ENCODE results near the gene SELENON. TPM values are rescaled to one million over a fixed set of nuclear protein-coding genes. Genes with fewer than 3 reads are reported as not detected.

The SELENON gene
- total RNA-seq, 1 donor from 2014 or later = 45.2 TPM

Other genes starting within 250 kb of the SELENON start
- gene MAN1C1, start 183.4 kb upstream of the SELENON start, total RNA-seq = 18.0 TPM
- gene MTFR1L, start 19.8 kb downstream of the SELENON start, total RNA-seq = 252 TPM
- not detected for gene AUNIP, start 59.3 kb downstream of the SELENON start, total RNA-seq
- 1.9 TPM for gene PAQR7, start 75.5 kb downstream of the SELENON start, total RNA-seq
- gene STMN1, start 106.2 kb downstream of the SELENON start, total RNA-seq = 47.1 TPM
- 10.6 TPM for gene PAFAH2, start 197.9 kb downstream of the SELENON start, total RNA-seq
- gene EXTL1, start 221.6 kb downstream of the SELENON start, total RNA-seq = 11.3 TPM
- 7.1 TPM for gene SLC30A2, start 245.9 kb downstream of the SELENON start, total RNA-seq

Data from left ventricle myocardium inferior (tissue), 1 donor.